Left renal cortex interstitium (tissue), 4 donors: ENCODE results near the gene FOXQ1. TPM values are rescaled to one million over a fixed set of nuclear protein-coding genes. Genes with fewer than 3 reads are reported as not detected.
"Not testable (repeated sequence)": the region's sequence is repeated elsewhere in the genome, so short reads cannot be mapped to it uniquely, and the experiment has no call there.

Experiments used
- DNase-seq, 4 donors: peaks; one replicate each; pipeline ENCODE4 v3.0.0-alpha.2; 2013; ENCODE audit warnings: low read depth in 4 of 4, low spot score in 2 of 4, missing footprints in 1 of 4
- polyA plus RNA-seq, 4 donors: library from polyadenylated mRNA; unstranded; fragments of 120-200 nt; gene quantifications; one replicate each; pipeline ENCODE4 v1.2.1, GENCODE V29; 2013; ENCODE audit not compliant: insufficient read length in 4 of 4

The FOXQ1 gene
- polyA plus RNA-seq, 4 donors: 9.5 to 14.3 (median 11.3) TPM

GRCh38 chr6:1318036-1318435 lies 6.1 kb downstream of the FOXQ1 start:
- no peak for DNase-seq

GRCh38 chr6:1318584-1318983 lies 6.7 kb downstream of the FOXQ1 start:
- DNase-seq: not testable (repeated sequence)

- no peak for DNase-seq
Measured at GRCh38 chr6:1321738-1322137, 9.8 kb downstream of the FOXQ1 start.

- DNase-seq: no peak
Measured at GRCh38 chr6:1322156-1322555, 10.3 kb downstream of the FOXQ1 start.

GRCh38 chr6:1322696-1323219 lies 10.9 kb downstream of the FOXQ1 start:
- no peak for DNase-seq

GRCh38 chr6:1324936-1325335 lies 13.0 kb downstream of the FOXQ1 start:
- DNase-seq: no peak

GRCh38 chr6:1325461-1326309 lies 13.8 kb downstream of the FOXQ1 start:
- no peak for DNase-seq

- no peak for DNase-seq
Measured at GRCh38 chr6:1326535-1327121, 14.7 kb downstream of the FOXQ1 start.

- DNase-seq: no peak
Measured at GRCh38 chr6:1327630-1328029, 15.7 kb downstream of the FOXQ1 start.

GRCh38 chr6:1328129-1328800 lies 16.4 kb downstream of the FOXQ1 start:
- DNase-seq: no peak

GRCh38 chr6:1329708-1330107 lies 17.8 kb downstream of the FOXQ1 start:
- no peak for DNase-seq

GRCh38 chr6:1334684-1335083 lies 22.8 kb downstream of the FOXQ1 start:
- DNase-seq: no peak

GRCh38 chr6:1335367-1336037 lies 23.6 kb downstream of the FOXQ1 start:
- DNase-seq: no peak

- DNase-seq: no peak
Measured at GRCh38 chr6:1336246-1336843, 24.4 kb downstream of the FOXQ1 start.

GRCh38 chr6:1337791-1338190 lies 25.9 kb downstream of the FOXQ1 start:
- DNase-seq: no peak

- no peak for DNase-seq
Measured at GRCh38 chr6:1346101-1346500, 34.2 kb downstream of the FOXQ1 start.

GRCh38 chr6:1346558-1347091 lies 34.7 kb downstream of the FOXQ1 start:
- no peak for DNase-seq

- DNase-seq: no peak
Measured at GRCh38 chr6:1347161-1347560, 35.3 kb downstream of the FOXQ1 start.

GRCh38 chr6:1348675-1349074 lies 36.8 kb downstream of the FOXQ1 start:
- no peak for DNase-seq

GRCh38 chr6:1349655-1350054 lies 37.8 kb downstream of the FOXQ1 start:
- no peak for DNase-seq
